GM19455 (cell line): ENCODE measurements around the gene EPHA4.

Experiments used
- ATAC-seq: cut with Tn5 transposase; IDR thresholded peaks from one replicate; pipeline ENCODE4 v1.9.1; 2021; ENCODE audit not compliant: unreplicated experiment

The EPHA4 gene

DNA sequence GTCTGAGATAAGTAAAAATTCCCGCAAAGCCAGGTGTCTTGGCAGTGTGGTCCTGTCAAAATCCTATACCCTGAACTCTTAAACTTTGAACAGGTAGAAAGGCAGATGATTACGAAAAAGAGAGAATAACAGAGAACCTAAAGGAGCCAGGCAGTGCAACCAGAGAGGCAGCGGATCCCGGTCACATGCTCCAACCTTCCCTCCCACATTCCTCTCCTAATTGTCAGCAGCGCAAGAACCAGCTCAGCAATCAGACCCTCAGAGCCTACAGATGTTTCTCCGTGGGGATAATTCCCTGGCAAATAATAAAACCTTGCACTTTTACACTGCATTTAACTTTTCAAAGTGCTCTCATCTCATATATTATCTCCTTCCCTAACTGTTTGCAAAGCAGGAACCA is 124.8 kb downstream of the EPHA4 start:
- no peak for ATAC-seq

DNA sequence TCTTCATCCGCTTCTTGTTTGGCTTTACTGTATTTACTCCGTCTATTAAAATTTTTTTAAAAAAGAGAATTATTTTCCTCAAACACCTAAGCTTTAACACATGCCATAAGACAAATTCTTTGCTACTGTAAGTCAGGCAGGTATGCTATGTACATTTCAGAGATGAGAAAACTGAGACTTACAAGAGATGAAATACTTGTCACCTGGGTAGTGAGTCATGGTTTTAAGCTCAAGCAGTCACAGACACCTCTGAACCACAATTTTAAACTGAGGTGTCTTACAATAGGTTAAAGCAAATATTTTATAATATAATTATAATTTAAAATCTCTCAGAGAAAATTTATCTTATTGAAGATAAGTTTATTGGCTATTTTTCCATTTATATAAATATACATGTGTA is 126.0 kb downstream of the EPHA4 start:
- no peak for ATAC-seq

DNA sequence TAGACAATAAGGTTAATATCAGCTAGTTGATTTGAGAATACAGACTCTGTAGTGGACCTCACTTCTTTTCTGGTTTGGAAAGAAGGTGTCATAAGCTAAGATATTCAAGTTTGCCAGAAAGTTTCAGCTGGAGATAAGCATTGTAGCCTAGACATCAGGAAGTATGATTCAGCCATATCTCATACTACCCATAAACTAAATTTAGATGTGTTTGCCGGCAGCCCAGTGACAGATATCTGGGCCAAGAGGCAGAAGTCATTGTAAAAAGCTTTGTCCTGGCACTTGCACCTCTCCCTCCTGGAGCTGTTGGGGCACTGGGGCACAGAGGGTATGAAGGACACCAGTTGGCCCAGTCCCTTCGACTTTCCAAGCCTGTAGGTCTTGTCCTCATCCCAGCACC is 128.0 kb downstream of the EPHA4 start:
- no peak for ATAC-seq

DNA sequence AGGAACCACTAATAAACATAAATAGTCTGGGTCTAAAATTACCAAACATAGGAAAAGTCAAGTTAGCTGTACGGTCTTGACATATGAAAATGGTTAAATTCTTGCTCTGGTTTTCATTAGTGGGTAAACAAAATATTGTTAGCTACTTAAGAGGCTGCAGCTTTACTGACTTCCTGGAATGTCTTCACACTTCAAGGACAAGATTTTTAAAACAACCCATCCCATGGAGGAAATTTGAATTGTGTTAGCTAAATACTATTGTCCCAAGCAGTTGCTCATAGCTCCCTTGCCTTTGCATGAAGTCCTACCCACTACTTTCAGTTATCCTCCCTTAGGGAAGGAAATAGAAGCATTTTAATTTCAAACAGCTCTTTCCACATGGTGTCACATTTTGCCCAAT is 128.5 kb downstream of the EPHA4 start:
- no peak for ATAC-seq

DNA sequence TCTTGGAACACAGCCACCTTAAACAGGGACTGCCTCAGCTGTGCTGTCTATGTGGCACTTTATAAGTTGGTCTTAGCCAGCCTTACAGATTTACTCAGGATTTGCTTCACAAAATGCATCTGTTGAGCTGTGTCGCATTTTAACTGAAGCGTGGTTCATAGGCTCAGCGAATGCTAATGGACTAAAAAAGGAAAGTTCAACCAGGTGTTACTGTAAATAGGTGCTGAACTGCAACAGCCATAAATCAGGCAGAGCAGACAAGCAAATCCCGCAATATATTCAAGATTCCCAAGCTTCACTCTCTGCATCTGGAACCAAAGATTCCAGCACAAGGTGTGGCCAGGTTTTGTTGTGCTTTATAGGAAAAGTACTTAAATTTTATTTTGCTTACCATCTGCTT is 130.0 kb downstream of the EPHA4 start:
- ATAC-seq, result no peak

DNA sequence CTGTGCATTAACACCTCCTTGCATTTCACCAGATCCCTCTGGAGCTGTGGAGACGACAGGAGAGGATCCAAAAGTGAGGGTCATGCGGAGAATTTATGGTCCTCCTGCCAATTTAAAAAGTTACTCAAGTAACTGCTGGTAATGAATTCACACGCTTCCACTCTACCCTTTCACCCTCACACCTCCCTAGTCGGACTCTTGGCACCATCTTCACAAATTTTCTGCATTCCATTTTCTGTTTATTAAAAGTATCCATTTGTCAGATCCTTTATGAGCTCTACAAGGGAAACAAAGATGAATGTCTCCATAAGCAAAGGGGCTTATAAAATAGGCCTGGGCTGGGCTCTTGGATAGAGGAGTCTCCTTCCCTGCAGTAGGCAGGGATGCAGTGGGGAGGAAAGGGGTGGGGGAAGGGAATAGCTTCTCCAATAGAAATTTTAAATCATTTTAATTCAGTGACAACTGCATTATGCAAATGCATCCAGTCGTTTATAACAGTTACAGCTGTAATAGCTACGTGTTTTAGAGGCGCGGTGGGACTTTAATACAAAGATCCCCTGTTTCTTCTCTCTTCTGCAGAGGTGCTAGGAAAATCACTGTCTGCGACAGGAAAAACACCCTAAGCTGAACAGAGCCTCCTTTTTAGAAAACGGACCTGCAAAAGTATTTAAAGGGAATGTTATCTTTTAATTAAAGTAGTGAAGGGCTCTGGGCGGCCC is 132.2 kb downstream of the EPHA4 start:
- ATAC-seq, result no peak

DNA sequence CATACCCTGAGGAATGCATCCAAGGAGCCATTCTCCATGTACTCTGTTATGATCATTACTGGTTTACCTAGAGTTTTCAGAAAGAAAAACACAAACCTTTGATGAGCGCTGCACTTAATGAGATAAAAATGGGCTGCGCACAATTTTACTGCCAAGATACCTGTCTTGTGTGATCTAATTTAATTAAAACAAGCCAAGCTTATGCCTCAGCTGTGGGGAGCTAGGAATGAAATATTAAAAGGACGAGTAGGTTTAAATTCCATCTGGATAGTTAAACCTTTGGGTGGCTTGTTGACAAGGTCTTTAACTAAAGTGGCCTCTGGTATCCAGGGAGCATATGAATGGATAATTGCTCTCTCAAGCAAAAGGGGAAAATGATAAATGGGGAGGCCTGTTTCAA is 135.0 kb downstream of the EPHA4 start:
- ATAC-seq, result no peak

DNA sequence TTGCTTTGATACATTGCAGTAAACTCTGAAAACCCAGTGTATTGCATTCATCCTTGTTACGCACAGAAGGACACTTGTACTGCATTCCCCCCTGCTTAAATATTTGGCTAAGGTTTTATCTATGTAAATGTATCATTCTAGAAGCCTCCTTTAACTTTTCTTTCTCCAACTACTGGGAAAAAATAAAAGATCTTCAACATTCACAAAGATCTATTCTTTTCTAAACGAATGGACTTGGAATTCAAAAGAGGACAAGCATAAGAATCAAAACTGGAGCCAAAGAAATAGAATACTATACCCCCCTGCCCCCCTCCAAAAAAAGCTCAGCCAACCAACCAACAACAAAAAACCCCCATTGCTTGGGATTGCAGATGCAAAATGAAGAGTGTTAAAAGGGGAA is 136.9 kb downstream of the EPHA4 start:
- ATAC-seq, result no peak

DNA sequence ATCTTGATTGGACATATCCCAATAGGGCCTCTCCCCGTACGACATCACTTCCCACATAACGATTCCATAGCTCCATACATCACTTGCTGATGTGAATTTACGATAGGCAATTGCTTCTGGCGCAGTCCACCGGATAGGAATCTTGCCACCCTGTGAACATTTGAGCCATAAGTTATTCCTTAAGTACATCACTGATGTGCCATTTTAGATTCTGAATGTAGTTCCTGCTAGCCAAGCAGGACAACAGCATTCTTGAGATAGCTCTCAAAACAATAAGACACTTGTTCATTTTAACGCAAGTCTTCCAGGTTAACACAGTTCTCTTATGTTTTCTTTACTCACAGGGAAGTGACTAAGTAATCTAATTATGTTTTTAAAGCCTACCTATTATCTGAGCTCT is 138.0 kb downstream of the EPHA4 start:
- ATAC-seq, result no peak

DNA sequence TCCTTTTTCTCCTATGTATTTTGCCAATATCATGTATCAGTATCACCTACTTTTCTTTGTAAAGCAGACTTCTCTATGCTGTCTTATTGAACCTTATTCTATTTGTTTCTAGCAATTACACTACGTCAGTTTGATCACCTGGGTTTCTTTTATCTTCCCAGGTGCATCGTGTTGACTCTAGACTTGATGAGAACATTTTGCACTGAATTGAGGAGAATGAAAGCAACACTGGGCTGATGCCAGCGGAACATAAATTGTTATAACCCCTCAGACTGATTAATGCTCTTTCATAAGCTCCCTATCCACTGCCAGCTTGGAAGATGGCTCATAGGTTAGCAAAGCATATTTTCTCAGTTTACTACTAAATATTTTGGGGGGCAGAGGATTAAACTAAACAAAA is 140.6 kb downstream of the EPHA4 start:
- ATAC-seq, result no peak

DNA sequence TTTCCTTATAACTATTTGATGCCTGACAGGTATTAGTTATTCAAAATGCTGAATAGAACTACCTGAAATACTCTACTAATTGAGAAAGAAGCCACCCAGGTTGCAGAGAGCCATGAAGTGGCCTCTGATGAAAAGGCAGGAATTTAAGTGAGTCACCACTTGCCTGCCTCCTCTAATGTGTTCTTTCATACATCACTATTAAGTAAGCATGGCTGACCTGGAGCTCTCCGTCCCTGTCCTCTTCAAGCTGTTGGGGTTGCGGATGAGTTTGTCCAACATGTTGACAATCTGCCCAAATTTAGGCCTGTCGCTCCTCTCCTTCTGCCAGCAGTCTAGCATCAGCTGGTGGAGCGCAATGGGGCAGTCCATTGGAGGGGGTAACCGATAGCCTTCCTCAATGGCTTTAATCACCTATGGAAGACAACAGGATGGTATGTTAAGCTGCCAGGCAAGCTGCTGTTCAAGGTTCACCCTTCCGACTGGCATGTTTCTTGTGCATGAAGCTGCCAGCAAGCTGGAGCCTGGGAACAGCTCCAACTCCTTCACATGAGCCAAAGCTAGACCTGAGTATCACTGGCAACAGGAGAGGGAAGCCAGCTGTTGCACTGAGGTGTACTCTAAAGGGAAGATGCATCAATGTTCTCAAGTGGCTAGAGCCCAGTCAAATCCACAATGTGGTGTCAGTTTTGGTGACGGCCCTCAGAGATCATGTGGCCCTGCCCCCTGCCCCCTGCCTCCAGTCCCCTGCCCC is 142.2 kb downstream of the EPHA4 start:
- no peak for ATAC-seq

DNA sequence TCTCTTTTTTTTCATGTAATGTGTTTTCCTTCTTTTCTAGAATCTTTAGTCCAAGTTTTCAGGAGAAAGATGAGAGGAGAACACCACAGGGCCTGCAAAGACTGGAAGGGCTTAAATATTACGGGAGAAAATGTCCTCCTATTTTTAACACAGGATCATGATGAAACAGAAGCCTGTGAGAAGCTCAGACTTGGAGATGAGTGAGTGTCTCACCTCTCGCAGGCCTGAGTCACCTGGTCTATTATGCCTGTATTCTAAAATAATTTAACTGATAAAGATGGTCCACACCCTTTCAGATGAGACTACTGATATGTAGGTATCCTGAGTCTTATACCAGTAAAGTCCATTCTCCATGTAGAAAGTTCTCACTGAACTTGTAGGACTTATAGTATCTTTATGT is 143.2 kb downstream of the EPHA4 start:
- ATAC-seq, result no peak

DNA sequence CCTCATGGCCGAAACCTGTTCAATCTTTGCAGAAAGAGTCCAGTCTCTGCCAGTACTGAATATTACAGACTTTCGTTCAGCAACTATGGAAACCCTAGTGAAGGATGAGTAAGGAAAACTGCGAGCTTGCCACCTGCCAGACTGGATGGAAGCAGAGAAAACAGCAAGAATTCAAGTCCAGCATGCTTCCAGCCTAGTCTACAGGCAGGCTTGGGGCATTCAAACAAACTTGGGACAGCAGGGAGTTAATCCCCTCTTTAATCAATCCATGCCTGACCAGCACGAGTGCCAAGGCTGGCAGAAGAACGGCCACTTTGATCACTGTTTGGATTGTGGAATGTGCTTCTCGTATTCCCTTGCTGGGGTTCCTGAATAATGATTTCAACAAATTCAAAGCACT is 145.2 kb downstream of the EPHA4 start:
- no peak for ATAC-seq

DNA sequence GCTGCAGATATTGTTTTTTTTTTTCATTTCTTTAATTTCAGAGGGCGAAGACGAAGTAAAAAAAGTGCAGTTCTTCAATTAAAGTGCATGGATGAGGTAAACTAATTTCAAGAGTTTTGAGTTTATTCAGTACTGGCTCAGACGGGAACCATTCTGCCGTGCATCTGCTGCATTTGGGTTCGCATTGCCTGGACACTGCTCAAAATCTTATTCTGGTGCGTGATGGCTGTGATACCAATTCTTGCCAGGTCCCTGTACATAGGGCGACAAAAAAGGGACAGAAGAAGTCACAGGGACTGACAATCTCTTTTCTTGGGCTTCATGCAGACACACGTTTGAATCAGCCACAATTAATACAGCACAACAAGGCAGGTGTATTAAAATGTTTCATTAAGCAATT is 146.2 kb downstream of the EPHA4 start:
- no peak for ATAC-seq

DNA sequence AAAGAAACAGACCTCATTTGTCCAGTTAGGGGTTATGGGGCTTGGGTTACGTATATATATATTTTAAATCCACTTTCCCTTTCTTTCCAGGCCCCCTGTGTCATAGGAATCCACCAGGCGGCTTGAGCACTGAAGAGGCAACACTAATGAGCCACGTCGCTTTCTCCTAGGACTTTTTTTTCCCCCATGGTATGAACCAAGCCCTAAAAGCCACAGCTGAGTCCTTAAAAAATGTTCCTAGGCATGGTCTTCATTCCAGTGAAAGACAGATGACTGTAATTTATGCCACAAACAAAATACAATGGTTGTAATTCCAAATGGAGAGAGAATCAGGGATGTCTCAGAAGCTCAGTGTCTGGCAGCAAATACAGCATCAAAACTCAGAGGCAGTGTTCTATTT is 146.8 kb downstream of the EPHA4 start:
- ATAC-seq, result no peak

DNA sequence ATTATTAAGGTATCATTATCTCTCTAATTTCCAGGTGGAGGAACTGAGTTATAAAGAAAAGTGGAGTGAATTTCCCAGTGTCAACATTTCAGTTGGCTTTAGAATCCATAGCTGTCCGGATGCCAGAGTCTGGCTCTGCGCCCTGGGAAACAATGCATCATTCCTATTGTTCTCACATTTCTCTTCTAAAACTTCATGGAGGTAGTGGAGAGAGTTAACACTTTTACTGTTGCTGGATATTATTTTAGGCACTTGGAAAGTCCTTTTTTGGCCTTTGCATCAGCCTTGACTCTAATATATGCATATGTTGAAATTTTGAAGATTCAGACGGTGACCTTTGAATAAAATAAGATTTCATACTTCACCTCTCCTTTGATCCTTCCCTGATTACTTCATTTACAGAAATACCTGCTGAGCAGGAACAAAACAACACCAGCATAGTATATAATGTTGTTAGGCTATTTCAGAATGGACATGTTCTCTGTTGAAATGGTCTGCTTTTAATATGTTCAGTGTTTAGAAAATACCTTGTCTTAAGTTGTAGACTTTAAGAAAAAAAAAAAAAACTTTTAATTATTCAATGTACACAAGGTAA is 148.8 kb downstream of the EPHA4 start:
- no peak for ATAC-seq

DNA sequence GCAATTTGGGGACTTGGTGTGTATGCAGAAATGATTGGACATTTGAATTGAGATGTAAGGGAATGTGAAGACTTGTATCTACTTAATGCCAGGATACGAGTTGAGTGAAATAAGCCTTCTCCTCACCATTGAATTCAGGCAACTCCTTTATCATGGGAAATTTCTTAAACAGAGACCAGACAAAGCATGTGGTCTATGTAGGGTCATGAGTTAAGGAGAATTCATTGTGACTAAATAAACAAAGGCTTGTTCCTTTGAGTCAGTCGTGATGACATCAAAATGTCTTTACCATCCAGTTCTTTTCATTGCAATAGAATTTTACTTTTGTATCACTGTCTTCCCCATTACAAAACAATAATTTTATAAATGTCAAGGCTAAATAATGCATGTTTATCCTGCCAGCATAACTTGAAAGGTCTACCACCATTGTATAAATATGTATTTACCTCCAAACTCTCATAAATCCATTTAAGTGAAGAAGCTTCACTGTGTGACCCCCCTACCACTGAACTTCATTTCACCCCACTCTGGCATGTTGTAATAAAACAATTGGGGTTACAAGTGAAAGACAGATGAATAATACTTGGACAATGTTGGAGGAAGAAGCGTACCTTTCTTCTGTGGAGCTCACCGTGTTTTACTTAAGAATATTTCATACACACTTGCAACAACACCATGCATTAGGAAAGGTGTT is 149.4 kb downstream of the EPHA4 start:
- ATAC-seq, result no peak

DNA sequence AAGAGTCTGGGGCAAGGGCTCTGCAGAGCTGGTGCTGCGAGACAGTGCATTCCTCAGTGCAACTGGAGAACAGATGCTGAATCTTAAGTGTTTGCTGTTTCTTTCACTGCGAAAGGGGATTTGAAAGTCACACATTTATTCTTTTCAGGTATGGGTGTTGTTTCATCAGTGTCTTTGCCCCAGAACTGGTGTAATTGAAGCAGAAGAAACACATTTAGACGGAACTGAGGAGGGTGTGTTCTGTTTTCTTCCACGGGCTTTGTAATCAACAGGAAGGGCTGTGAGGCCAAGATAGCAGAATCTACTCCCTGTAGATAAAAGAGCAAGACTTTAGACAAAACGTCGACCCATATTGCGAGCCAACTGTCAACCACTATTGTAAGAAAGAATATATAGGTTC is 151.9 kb downstream of the EPHA4 start:
- no peak for ATAC-seq

DNA sequence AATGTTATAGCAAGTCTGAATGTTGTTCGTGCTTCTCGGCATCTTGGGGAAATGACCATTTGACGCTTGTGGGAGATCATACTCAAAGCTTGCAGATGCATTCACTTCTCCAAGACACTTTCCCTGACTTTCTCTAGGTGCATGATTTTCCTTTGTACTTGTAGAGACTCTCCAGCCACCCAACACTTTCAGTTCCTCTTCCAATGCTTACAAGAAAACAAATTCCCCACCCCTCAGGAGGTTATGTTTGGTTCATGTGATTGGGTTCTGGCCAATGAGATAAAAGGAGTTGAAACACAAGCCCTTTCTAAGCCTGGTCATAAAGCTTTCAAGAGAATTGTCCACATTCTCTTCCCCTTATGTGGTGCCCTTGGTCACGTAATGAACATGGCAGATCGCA is 156.3 kb downstream of the EPHA4 start:
- no peak for ATAC-seq

DNA sequence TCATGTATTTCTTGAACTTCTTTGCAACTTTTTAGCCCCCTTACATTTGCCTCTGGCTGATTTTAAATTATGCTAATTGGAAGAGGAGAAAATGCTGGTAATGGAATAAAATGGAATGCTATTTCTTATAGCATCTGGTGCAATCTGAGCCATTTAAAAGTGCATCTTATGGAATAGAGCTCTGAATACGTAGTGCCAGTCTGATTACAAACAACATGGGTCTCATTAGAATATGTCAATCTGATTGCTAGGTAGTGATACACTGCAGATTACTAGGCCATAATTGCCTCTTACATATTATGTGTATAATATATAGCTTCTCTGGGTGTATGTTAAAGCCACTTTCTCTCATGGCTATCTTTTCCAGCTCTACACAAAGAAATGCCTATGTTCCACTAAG is 159.1 kb downstream of the EPHA4 start:
- no peak for ATAC-seq

DNA sequence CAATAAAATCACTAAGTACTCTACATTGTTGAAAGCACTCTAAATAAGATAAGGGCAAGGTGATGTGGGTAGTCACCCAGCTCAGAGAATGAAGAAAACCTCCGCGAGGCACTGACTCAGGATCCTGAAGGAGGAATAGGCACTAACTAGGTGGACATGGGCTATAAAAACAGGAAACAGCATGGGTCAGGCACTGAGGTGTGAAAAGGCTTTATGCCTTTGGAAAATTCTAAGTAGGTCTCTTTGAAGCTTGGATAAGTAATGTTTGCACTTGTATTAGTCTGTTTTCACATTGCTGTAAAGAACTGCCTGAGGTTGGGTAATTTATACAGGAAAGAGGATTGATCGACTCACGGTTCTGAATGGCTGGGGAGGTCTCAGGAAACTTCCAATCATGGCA is 161.6 kb downstream of the EPHA4 start:
- no peak for ATAC-seq

DNA sequence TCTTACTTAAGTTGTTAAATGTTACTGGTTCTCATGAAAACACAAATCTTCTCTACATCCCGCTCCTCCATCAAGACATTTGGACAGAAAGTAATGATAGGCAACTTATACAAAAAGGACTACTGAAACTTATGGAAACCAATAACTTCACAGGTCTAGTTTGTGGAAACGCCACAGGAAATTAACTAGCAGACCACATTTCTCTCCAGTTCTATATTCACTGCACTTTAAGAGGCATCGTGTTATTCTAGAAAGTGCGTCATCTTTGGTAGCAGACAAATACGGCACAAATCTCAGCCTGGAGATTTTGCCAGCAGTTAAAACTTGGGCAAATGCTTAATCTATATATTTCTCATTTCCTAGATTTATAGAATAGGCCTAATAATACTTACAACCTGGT is 164.3 kb downstream of the EPHA4 start:
- ATAC-seq, result no peak
